Upper lobe of right lung (tissue), 1 donor: Measurements from ENCODE around the gene CDT1. TPM values are rescaled to one million over a fixed set of nuclear protein-coding genes. Genes with fewer than 3 reads are reported as not detected.
"Not testable (repeated sequence)": the region's sequence is repeated elsewhere in the genome, so short reads cannot be mapped to it uniquely, and the experiment has no call there.

Experiments
- ATAC-seq: fragments of 200-7000 bp; cut with Tn5 transposase; one replicate; pipeline ENCODE4 v1.9.1; 2020; ENCODE audit warnings: mild to moderate bottlenecking, moderate library complexity
- DNase-seq: peaks from one replicate; pipeline ENCODE4 v3.0.0-alpha.2; 2020
- H3K27ac ChIP-seq: fragments of 200-600 bp; one replicate; pipeline ENCODE4 v1.8.0; 2022
- H3K27me3 ChIP-seq: fragments of 200-600 bp; one replicate; pipeline ENCODE4 v1.8.0; 2022; ENCODE audit warnings: mild to moderate bottlenecking
- H3K36me3 ChIP-seq: fragments of 200-600 bp; one replicate; pipeline ENCODE4 v1.8.0; 2022
- H3K4me1 ChIP-seq: fragments of 200-600 bp; one replicate; pipeline ENCODE4 v1.8.0; 2022
- H3K4me3 ChIP-seq: fragments of 200-600 bp; one replicate; pipeline ENCODE4 v1.8.0; 2022; ENCODE audit warnings: mild to moderate bottlenecking
- H3K9me3 ChIP-seq: fragments of 200-600 bp; one replicate; pipeline ENCODE4 v1.8.0; 2022
- intact Hi-C: fragments of 100-400 bp; cut with DNase I; formaldehyde crosslinking; loops from one replicate; pipeline ENCODE4 v1.11.0; 2022
- total RNA-seq: library from RNA; stranded (reverse); fragmentation: NEBNext Ultra II Directional; extraction: Animal tissue kit (Norgen Biotek cat#: 25700); gene quantifications from one replicate; pipeline ENCODE4 v1.2.1, GENCODE V29; 2021
- TF ChIP-seq, protein P1 (sequence below): fragments of 200-600 bp; IDR thresholded peaks from one replicate; pipeline ENCODE4 v1.8.0; 2022; ENCODE audit warnings: antibody characterized with exemption
- donor health status: DM: no; HTN: yes; CAD: no; lungs with severe emphysema.

The CDT1 gene
- total RNA-seq, 1 donor from 2014 or later = 1.0 TPM

DNA sequence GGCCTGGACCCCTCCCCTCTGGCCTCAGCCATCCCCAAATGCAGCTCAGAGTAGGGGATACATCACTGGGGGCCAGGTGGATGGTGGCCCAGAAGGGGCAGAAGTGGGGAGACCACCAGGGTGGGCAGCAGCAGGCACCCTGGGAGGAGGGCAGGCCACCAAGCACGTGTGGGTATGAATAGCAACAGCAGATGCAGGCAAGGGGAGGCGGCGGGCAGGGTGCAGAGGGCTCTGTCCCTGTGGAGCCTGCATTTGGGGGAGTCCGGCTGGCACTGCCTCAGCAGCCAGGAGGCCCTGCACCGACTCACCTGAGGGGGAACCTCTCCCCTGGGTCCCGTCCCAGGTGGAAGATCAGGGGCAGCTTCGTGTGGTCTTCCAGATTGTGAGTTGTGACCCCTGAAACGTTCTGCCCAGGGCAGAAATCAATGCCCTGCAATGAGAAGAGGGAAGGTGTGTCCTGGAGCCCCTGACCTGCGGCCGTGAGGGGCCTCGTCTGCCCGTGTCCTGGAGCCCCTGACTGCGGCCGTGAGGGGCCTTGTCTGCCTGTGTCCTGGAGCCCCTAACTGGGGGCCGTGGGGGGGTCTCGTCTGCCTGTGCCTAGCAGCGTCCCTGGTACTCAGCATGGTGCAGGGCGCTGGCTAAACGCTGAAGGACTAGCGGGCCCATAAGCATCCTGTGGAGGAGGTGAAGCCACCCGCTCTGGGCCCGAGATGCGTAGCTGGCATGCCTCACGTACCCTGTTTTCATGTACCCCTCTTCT is 18.9 kb downstream of the CDT1 start:
- intact Hi-C loops = no loop called here
- peaks cover 9% of the 10 kb centered on the region for H3K36me3 ChIP-seq

DNA sequence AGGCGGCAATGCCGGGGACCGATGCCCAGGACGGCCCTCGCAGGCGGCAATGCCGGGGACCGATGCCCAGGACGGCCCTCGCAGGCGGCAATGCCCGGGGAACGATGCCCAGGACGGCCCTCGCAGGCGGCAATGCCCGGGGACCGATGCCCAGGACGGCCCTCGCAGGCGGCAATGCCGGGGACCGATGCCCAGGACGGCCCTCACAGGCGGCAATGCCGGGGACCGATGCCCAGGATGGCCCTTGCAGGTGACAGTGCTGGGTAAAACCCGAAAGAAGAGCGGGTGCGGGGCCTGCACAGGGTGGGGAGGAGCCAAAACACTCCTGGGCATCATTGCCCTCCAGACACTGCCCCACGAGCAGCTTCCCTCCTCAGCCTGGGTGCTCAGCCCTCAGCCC is 20.1 kb downstream of the CDT1 start:
- H3K9me3 ChIP-seq, H3K27ac ChIP-seq, H3K4me3 ChIP-seq, ATAC-seq, H3K4me1 ChIP-seq, DNase-seq, H3K27me3 ChIP-seq, intact Hi-C loops: not testable (repeated sequence)
- H3K36me3 ChIP-seq = peaks cover 20% of the 10 kb centered on the region

More for the DNA sequence above, 18.9 kb downstream of the CDT1 start:
- H3K27ac ChIP-seq = no peak overlapping the region
- TF ChIP-seq, protein P1, sequence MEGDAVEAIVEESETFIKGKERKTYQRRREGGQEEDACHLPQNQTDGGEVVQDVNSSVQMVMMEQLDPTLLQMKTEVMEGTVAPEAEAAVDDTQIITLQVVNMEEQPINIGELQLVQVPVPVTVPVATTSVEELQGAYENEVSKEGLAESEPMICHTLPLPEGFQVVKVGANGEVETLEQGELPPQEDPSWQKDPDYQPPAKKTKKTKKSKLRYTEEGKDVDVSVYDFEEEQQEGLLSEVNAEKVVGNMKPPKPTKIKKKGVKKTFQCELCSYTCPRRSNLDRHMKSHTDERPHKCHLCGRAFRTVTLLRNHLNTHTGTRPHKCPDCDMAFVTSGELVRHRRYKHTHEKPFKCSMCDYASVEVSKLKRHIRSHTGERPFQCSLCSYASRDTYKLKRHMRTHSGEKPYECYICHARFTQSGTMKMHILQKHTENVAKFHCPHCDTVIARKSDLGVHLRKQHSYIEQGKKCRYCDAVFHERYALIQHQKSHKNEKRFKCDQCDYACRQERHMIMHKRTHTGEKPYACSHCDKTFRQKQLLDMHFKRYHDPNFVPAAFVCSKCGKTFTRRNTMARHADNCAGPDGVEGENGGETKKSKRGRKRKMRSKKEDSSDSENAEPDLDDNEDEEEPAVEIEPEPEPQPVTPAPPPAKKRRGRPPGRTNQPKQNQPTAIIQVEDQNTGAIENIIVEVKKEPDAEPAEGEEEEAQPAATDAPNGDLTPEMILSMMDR = no peak
- no peak overlapping the region for H3K4me3 ChIP-seq
- no peaks in the 10 kb centered on the region for H3K27me3 ChIP-seq
- no peak for ATAC-seq
- H3K4me1 ChIP-seq = no peaks in the 10 kb centered on the region
- no peaks in the 10 kb centered on the region for H3K9me3 ChIP-seq
- DNase-seq = no peak

DNA sequence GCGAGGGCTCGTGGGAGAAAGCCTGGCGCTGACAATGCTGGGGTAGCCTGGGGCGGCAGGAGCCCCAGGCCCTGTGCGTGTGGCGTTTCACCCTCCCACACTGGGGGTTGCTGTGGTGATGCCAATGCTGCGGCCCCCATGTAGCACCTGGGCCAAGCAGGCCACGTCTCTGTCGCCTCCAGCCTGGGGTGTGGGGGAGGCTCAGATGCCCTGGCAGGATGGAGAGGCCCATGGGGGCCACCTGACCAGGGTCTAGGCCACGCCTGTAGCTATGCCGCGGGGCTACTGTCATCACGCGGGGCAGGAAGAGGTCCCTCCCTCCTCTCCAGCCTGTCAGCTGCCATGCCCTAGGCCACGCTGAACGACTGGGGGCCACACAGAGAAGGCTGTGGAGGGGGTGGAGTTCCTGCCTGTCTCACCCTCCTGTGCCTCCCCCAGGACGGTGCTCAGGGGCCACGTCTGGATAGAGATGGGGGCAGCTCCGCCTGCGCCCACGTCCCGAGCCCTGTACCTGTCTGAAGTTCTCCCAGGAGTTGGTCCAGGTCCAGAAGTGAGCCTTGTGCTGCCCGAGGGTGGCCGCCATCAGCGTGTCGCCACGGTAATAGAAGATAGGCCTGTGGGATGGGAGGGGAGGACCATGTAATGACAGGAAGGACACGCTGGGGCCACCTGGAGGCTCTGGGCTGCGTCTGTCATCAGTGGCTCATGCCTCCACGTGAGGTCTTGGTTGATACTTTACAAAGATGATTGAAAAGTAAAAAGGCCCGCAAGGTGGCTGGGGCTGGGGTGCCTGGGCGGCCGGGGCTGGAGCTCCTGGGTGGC is 20.9 kb downstream of the CDT1 start:
- no peaks in the 10 kb centered on the region for H3K9me3 ChIP-seq
- no peak overlapping the region for H3K4me3 ChIP-seq
- H3K27ac ChIP-seq = no peak overlapping the region
- no peaks in the 10 kb centered on the region for H3K27me3 ChIP-seq
- intact Hi-C loops = no loop called here
- peaks cover 20% of the 10 kb centered on the region for H3K36me3 ChIP-seq
- TF ChIP-seq, protein P1 = no peak
- no peaks in the 10 kb centered on the region for H3K4me1 ChIP-seq
- DNase-seq (no peak), ATAC-seq (no peak)

DNA sequence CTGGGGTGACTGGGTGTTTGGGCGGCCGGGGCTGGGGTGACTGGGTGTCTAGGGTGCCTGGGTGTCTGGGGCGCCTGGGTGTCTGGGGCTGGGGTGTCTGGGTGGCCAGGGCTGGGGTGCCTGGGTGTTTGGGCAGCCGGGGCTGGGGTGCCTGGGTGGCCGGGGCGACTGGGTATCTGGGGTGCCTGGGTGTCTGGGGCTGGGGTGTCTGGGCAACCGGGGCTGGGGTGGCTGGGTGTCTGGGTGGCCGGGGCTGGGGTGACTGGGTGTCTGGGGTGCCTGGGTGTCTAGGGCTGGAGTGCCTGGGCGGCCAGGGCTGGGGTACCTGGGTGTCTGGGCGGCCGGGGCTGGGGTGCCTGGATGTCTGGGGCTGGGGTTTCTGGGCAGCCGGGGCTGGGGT is 21.6 kb downstream of the CDT1 start:
- Histone ChIP-seq H3K27me3 (no peaks in the 10 kb centered on the region), H3K4me3 (no peak overlapping the region), H3K27ac (no peak overlapping the region), H3K9me3 (no peaks in the 10 kb centered on the region), H3K36me3 (peaks cover 20% of the 10 kb centered on the region), H3K4me1 (no peaks in the 10 kb centered on the region)
- DNase-seq (no peak), ATAC-seq (no peak)
- TF ChIP-seq, protein P1 = no peak
- intact Hi-C loops = no loop called here

DNA sequence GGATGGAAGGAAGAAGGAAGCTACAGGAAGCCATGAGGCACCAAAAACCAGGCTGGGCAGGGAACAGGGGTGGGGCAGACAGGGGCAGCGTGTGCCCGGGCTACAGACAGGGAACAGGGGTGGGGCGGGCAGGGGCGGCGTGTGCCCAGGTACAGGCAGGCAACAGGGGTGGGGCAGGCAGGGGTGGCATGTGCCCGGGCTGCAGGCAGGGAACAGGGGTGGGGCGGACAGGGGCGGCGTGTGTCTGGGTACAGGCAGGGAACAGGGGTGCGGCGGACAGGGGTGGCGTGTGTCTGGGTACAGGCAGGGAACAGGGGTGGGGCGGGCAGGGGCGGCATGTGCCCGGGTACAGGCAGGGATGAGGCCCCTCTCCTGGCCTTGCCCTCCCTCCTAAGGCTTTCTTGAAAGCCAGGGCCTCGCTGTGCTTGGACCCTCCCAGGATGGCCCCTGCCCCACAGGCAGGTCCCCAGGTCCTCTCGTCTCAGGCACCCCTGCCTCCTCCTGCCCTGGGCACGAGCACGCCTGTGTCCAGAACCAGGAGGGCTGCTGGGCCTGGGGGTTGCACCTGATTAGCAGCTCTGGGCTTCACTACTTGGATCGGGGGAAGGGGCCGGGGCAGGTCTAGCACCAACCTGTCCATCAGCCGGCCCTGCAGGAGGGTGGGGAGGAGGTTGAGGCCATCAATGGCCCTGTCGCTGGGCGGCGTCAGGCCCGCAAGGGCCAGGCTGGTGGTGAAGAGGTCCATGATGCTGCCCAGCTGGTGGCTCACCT is 22.7 kb downstream of the CDT1 start:
- Histone ChIP-seq H3K9me3 (no peaks in the 10 kb centered on the region), H3K4me3 (no peak overlapping the region), H3K27ac (no peak overlapping the region), H3K4me1 (no peaks in the 10 kb centered on the region), H3K27me3 (no peaks in the 10 kb centered on the region), H3K36me3 (peaks cover 20% of the 10 kb centered on the region)
- ATAC-seq (no peak), DNase-seq (no peak)
- intact Hi-C loops = no loop called here
- TF ChIP-seq, protein P1 = no peak
